HG03432 (cell line): ENCODE data around the gene NCR3LG1.

Experiments
- ATAC-seq: cut with Tn5 transposase; IDR thresholded peaks from one replicate; pipeline ENCODE4 v1.9.1; 2021; ENCODE audit warnings: mild to moderate bottlenecking, moderate library complexity; ENCODE audit not compliant: unreplicated experiment

NCR3LG1 gene

GRCh38 chr11:17391493-17392355 lies 40.1 kb downstream of the NCR3LG1 start:
- no peak for ATAC-seq

GRCh38 chr11:17392872-17393271 lies 41.3 kb downstream of the NCR3LG1 start:
- ATAC-seq, result no peak

GRCh38 chr11:17393472-17393871 lies 41.9 kb downstream of the NCR3LG1 start:
- no peak for ATAC-seq

- ATAC-seq, result no peak
Measured at GRCh38 chr11:17394743-17395390, 43.3 kb downstream of the NCR3LG1 start.

GRCh38 chr11:17395554-17395961 lies 44.0 kb downstream of the NCR3LG1 start:
- ATAC-seq, result no peak

- no peak for ATAC-seq
Measured at GRCh38 chr11:17395978-17396377, 44.4 kb downstream of the NCR3LG1 start.

GRCh38 chr11:17396598-17397310 lies 45.2 kb downstream of the NCR3LG1 start:
- no peak for ATAC-seq

GRCh38 chr11:17397311-17398002 lies 45.9 kb downstream of the NCR3LG1 start:
- ATAC-seq, result no peak

- no peak for ATAC-seq
Measured at GRCh38 chr11:17399236-17399635, 47.6 kb downstream of the NCR3LG1 start.

GRCh38 chr11:17400048-17400775 lies 48.6 kb downstream of the NCR3LG1 start:
- ATAC-seq, result peak; percentile 53

- no peak for ATAC-seq
Measured at GRCh38 chr11:17401316-17401715, 49.7 kb downstream of the NCR3LG1 start.

GRCh38 chr11:17401841-17402240 lies 50.2 kb downstream of the NCR3LG1 start:
- no peak for ATAC-seq

GRCh38 chr11:17402486-17402885 lies 50.9 kb downstream of the NCR3LG1 start:
- no peak for ATAC-seq

GRCh38 chr11:17403980-17404759 lies 52.6 kb downstream of the NCR3LG1 start:
- no peak for ATAC-seq

GRCh38 chr11:17405232-17406005 lies 53.8 kb downstream of the NCR3LG1 start:
- ATAC-seq, result peak; percentile 62

- ATAC-seq, result no peak
Measured at GRCh38 chr11:17406082-17406817, 54.6 kb downstream of the NCR3LG1 start.

GRCh38 chr11:17406818-17407149 lies 55.2 kb downstream of the NCR3LG1 start:
- ATAC-seq, result no peak

- ATAC-seq, result no peak
Measured at GRCh38 chr11:17407575-17407974, 56.0 kb downstream of the NCR3LG1 start.
